Measurements from ENCODE around the gene KRT83.
"Not testable (repeated sequence)": the region's sequence is repeated elsewhere in the genome, so short reads cannot be mapped to it uniquely, and the experiment has no call there.

KRT83 gene

DNA sequence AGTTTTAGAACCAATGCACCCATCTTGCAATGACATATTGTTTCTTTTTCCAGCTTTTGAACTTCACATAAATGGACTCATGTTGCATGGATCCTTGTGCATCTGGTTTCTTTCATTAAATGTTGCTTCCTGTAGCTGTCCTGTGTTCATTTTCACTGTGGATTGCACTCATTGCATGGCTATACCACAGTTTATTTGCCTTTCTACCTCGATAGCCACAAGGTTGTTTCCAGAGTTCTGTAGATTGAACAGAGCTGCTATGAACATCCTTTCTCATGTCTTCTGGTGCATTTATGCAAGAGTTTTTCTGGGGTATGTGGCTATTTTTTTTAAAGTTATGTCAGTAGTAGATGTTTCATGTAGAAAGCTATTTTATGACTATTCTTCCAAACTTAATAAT lies 26.4 kb downstream of the KRT83 start:
- no peak overlapping the region for H3K4me3 Mint-ChIP-seq
- ATAC-seq: peak; percentile 61
- no peak for DNase-seq
- H3K4me1 Mint-ChIP-seq: no peaks in the 10 kb centered on the region
- no peaks in the 10 kb centered on the region for H3K9me3 Mint-ChIP-seq
- H3K27me3 Mint-ChIP-seq: peaks cover 31% of the 10 kb centered on the region
- no peak overlapping the region for H3K27ac Mint-ChIP-seq

DNA sequence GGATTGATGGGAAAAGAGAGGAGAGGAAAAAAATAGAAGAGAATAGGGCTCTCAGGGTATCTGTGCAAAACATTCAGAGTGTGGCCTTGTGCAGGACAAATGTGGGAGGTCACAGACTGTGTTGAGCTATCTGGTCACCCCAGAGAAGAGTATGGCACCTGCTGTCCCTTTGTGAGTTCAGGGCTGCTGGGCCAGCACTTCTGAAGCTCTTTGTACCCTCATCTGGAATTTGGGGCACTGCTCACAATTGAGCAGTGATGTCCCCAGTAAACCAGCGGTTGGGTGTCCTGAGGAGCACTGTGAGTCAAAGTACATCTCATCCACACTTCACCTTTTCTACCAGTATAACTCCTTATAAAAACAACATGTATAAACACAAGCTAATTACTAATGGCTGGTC lies 27.3 kb downstream of the KRT83 start:
- Mint-ChIP-seq H3K4me3 (no peak overlapping the region), H3K4me1 (no peaks in the 10 kb centered on the region), H3K9me3 (no peaks in the 10 kb centered on the region), H3K27ac (peak overlapping the region in 1 of 2 donors; percentile 37), H3K27me3 (peaks cover 22% of the 10 kb centered on the region)
- ATAC-seq: no peak
- DNase-seq: no peak

DNA sequence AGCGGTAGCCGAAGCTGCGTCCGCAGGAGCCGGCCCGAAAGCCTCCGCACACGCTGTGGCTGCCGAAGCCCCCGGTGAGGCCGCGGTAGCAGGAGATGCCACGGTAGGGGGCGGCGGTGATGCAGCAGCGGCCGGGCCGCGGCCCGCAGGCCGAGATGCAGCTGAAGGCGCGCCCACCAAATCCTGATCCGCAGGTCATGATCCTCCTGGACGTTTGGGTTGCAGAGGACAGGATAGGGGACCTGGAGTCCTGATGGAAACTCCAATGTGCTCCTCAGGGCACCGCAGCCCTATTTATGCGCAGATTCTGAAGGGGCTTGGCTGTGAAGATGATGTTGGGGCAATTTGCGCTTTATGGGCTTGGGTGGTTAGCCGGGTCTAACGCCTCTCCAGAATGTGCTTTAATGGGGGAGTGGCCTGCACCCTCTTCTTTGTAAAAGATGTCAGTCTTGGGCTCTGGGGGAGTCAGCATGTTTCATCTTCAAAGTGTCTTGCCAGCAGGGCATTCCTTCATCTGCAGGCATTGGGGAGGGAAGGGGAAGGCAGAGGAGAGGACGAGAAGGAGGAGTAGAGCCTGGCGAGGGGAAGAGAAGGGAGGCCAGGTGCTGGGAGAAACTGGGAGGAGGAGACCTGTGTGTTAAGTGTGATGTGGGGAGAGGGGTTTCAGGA lies 29.8 kb downstream of the KRT83 start, which contains the start of gene KRT81:
TSS of gene KRT81 (minus strand) at position 268 of the 669 bp plus-strand sequence. CDS start at position 199, 69 bp downstream.
- Mint-ChIP-seq H3K4me3 (no peak within 1 kb of the TSS), H3K9me3 (no peaks in the 10 kb centered on the region), H3K27ac (no peak within 1 kb of the TSS), H3K27me3 (peaks cover 24% of the 10 kb centered on the region), H3K4me1 (peaks cover 16% of the 10 kb centered on the region)
- no peak for ATAC-seq
- no peak for DNase-seq

DNA sequence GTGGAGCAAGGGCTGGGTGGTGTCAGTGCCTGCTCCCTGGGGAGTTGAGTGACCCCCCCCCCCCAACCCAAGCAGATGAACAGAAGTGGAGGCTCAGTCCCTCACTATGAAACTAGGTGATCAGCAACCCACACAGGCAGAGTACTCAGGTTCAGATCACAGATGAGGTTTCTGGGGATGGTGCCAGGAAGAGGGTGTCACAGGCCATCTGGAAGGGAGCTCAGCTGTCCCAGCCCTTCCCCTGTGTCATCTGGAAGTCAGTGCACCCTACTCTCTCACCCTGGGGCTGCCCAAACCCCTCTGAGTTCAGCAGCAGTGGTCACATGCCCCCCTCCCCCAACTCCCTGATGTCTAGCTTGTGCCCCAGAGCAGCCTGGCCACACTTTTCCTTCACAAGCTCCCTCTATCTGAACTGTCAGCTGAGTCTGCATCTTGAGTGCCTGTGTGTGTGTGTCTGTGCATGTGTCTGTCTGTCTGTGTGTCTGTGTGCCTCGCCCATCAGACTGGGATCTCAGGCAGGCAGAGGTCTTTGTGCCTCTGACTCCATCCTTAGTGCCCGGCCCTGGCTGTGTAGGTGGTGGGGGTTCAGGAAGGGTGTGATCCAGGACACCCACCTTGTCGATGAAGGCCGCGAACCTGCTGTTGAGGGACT lies 30.6 kb downstream of the KRT83 start:
- not testable (repeated sequence) for H3K9me3 Mint-ChIP-seq, DNase-seq, H3K4me3 Mint-ChIP-seq, H3K27ac Mint-ChIP-seq, ATAC-seq
- peaks cover 16% of the 10 kb centered on the region for H3K4me1 Mint-ChIP-seq
- H3K27me3 Mint-ChIP-seq: peaks cover 24% of the 10 kb centered on the region

DNA sequence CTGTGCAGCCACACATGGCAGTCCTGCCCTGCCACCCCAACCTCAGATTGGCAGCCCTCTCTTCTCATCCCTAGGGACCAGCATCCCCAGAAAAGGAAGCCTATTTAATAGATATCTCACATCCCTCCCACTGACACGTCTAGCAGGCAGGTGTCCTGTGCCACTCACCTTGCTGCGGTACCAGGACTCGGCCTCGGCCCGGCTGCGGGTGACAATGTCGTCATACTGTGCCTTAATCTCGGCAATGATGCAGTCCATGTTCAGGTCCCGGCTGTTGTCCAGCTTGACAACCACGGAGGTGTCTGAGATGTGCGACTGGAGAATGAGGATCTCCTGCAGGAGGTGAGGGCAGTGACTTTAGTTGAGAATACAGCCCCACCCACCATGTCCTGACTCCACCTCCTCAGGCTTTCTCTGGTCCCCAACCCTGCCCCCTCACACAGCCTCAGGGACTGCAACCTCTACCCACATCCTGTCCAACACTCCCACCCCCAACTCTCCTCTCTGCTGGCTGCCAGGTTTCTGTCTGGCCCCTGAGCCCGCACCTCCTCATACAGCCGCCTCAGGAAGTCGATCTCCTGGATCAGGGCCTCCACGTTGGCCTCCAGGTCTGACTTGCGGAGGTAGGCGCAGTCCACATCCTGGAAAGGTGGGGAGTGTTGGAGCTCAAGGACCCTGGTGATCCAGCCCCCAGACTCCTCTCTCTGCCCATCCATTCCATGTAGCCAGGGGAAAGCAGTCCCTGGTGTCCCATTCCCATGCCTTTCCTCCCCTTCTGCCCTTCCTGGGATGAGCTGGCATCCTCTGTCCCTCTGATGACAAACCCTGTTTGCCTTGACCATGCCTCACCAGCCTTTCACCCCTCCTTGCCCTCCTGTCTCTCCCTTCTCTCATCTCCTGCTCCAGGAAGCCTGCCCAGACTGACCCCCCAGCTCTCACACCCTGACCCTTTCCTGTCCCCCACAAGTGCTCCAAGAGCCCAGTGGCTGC lies 33.1 kb downstream of the KRT83 start:
- peak; percentile 86 for ATAC-seq
- Mint-ChIP-seq H3K4me1 (peaks cover 16% of the 10 kb centered on the region), H3K27me3 (peaks cover 24% of the 10 kb centered on the region), H3K27ac (peak overlapping the region; percentile 19 to 85)
- not testable (repeated sequence) for H3K4me3 Mint-ChIP-seq, DNase-seq, H3K9me3 Mint-ChIP-seq

DNA sequence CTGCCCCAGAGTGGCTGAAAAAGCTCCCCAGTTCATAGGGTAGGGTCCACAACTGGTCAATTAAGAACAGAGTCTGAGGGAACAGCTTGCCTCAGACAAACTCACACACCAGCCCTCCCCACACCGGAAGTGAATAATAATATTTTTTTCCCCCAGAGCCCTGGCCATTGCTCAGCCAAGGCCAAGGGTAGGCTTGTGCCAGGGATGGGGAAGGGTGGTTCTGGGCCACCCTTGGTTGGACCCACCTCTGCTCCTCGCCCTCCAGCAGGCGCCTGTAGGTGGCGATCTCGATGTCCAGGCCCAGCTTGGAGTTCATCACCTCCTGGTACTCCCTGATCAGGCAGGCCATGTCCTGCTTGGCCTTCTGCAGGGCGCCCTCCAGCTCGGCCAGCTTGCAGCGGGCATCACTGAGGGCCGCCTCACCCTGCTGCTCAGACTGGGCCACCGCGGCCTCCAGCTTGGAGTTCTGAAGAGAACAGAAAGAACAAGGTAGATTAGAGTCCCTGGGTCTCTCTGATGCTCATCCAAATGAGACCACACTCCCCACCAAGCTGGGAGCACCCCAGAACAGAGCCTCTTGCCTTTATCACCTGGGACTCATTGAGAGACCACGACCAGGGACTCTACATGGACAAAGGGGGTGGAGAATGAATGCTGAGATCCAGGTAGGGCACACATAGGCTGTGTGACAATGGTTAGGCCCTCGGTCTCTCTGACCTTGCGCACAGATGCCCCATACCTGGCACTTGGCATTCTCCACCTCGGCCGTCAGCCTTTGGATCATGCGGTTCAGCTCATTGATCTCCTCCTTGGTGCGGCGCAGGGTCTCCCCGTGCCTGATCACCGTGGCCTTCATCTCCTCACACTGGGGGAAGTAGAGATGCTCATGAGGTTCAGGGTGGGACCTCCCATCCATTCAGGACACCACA lies 34.1 kb downstream of the KRT83 start:
- Mint-ChIP-seq H3K27me3 (peaks cover 33% of the 10 kb centered on the region), H3K4me1 (peaks cover 16% of the 10 kb centered on the region), H3K27ac (peak overlapping the region in 1 of 2 donors; percentile 43)
- not testable (repeated sequence) for H3K4me3 Mint-ChIP-seq, ATAC-seq, DNase-seq, H3K9me3 Mint-ChIP-seq

DNA sequence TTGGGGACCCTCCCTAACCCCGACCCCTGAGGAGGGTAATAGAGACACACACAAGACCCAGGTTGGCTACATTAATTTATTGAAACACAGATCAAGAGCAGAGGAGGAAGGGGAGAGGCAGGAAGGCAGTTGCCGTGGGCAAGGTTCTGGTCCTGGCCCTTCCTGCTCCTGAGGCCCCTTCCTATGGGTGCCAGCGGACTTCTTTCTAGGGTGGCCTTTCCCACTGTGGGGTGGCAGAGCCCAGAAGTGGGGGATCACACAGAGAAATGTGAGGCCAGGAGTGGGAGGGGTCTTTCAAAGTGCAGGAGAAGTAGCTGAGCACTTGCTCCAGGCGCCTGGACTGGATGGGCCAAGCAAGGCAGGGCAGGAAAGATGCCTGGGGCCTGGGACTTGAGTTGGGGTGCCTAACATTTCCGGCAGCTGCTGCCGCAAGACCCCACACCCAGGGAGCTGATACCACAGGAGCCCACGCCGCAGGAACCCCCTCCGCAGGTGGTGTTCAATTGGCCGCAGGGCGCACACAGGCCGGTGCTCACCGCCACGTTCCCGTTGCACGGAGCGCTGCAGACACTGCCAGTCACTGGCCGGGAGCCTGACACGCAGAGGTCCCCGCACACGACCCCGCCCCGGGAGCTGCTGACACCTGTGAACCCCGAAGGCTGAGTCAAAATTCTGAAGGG lies 35.2 kb downstream of the KRT83 start:
- Mint-ChIP-seq H3K27ac (no peak overlapping the region), H3K27me3 (peaks cover 26% of the 10 kb centered on the region), H3K4me1 (peaks cover 16% of the 10 kb centered on the region), H3K9me3 (no peaks in the 10 kb centered on the region), H3K4me3 (no peak overlapping the region)
- ATAC-seq (no peak), DNase-seq (no peak)

DNA sequence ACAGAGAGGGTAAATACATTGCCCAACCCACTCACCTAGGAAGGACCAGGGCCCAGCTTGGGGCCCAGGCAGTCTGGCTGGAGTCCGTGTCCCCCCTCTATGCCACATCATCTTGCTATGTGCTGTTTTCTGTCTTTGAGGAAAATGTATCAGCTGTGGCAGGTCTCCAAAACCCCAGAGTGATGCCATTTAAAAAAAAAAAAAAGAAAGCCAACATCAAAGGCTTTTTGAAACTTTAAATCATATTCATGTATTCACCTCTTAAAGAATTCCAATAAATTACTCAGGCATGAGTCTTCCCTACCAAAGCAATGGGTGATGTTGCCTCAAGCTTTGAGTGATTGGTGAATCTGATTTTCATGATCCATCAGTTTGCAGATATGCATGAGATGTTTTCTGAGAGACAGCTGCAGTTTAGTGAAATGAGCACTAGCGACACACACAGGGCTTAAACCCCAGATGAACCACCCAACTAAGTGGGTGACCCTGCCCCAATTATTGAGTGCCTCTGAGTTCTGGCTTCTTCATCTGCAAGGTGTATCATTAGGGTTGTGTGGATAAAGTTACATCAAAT lies 35.9 kb downstream of the KRT83 start:
- ATAC-seq (no peak), DNase-seq (no peak)
- Mint-ChIP-seq H3K4me3 (no peak overlapping the region), H3K4me1 (peaks cover 17% of the 10 kb centered on the region), H3K27me3 (peaks cover 26% of the 10 kb centered on the region), H3K27ac (no peak overlapping the region), H3K9me3 (no peaks in the 10 kb centered on the region)

DNA sequence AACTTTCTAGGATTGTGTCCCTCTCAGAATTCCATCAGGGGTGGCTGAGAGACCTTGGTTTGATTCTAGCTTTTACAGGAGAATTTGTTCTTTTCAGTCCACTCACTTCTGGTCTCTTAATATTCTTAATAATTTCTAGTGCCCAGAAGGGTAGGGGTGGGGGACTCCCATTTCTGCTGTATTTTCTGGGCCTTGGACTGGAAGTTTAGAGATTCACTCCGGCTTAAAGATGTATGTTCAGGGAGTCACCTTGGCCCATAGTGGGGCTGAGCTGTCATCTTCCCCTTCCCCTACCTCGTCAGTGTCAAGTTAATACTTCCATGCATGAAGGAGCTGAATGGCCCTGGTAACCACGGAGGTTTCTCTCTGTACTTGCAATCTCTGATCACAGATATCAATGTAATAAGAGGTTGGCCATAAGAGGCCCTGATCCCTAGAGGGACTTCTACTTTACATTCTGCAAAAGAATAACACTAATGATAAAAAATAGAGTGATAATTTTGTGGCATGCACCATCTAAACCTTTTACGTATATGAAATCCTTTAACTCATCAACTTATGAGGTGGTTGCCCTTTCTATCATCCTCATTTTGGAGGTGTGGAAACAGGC lies 36.5 kb downstream of the KRT83 start:
- H3K27me3 Mint-ChIP-seq: peaks cover 32% of the 10 kb centered on the region
- no peak overlapping the region for H3K4me3 Mint-ChIP-seq
- no peaks in the 10 kb centered on the region for H3K9me3 Mint-ChIP-seq
- H3K4me1 Mint-ChIP-seq: peaks cover 23% of the 10 kb centered on the region
- ATAC-seq (no peak), DNase-seq (no peak)
- H3K27ac Mint-ChIP-seq: peak overlapping the region in 1 of 2 donors; percentile 7

DNA sequence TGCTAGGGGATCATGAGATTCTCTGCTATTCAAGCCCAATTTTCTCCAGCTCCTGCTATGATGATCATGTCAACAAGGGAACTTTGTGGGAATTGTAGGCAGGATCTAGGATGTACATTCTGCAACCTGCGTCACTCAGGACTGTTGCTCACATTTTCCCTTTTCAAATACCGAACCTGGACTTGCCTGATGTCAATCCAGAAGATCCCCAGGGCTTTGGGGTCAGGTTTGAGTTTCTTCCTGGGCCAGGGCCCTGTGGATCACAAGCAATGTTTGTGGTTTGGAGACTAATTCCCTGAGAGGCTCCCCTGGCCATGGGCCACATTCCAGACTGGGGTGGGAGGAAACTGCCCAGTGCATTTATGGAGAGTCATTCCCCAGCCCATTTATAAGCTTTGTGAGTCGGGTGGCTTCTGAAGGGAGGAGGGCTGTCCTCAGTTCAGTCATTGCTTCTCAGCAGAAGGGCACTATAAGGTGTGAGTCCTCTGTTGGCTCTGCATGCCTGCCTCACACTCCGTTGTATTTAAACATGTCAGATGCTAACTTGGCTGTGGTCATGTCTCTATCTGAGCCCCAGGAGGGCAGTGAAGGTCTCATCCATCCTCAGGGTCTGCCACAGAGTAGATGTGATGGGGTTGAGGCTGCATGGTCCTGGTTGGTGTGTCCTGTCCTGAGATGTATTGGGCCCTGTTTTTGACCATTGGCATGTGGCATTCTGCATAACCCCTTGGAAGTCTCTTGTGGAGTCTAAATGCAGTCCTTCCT lies 40.2 kb downstream of the KRT83 start:
- peaks cover 21% of the 10 kb centered on the region for H3K4me1 Mint-ChIP-seq
- ATAC-seq (no peak), DNase-seq (no peak)
- peaks cover 46% of the 10 kb centered on the region for H3K27me3 Mint-ChIP-seq
- H3K27ac Mint-ChIP-seq: no peak overlapping the region
- no peaks in the 10 kb centered on the region for H3K9me3 Mint-ChIP-seq
- no peak overlapping the region for H3K4me3 Mint-ChIP-seq

DNA sequence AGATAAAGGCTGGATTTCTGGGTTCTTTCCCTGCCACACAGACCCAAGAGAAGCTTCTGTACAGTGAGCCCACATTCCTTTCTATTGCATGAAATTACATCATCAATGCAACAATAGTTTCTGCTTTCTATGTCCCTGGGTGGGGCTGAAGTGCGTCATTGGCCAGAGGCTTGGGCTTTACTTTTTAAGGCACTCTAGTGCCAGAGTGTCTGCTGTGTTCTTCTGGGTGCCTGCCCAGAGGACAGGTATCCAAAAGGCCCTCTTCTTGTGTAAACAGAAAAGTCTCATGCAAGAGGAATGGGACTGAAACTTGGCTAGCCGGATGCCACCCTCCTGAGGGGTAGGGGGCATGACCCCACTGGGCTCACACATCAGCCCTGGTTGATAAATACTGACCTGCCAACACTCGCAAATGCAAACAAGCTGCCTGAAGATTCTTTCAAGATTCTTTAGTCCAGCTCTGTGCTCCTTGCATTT lies 40.8 kb downstream of the KRT83 start:
- H3K27ac Mint-ChIP-seq: peak overlapping the region; percentile 66 to 88
- H3K9me3 Mint-ChIP-seq: no peaks in the 10 kb centered on the region
- H3K27me3 Mint-ChIP-seq: peaks cover 51% of the 10 kb centered on the region
- no peak for DNase-seq
- H3K4me3 Mint-ChIP-seq: no peak overlapping the region
- ATAC-seq: no peak
- peaks cover 21% of the 10 kb centered on the region for H3K4me1 Mint-ChIP-seq

DNA sequence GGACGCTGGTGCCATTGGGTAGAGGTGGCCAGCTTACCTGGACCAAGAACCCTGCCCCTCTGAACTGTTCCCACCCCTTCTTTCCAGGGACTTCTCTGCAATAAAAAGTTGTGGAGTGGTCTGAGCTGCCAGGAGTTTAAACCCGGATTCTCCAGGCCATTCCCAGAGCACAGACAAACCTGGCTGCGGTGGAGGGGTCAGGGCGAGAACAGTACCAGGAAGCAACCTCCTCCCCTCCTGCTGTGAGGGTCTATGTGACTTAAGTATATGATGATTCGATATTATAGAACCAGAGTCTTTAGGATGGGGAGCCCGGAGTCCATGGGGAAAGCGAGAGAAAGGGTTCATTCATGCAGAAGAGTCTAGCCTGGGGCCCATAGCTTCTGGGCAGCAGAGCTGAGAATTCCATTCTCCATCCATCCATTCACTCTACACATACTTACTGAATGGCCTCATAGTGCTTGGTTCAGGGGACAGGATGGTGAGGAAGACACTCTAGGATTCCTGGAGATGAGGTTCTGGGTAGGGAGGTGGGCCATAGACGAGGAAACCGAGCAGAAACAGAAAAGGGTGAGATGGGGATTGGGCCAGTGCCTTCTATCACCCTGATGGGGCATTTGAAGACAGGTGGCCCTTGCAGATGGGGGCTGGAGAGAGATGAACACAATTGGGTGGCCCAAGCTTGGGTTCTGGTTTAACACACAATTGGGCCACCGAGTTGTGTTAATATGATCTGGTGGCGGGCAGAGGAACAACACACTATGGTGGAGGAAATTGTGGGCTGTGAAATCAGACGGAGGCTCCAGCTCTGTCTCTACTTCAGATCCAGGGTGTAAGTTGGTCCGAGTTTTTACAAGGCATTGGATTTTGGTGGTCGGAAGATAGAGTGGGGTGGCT lies 41.5 kb downstream of the KRT83 start:
- H3K9me3 Mint-ChIP-seq: no peaks in the 10 kb centered on the region
- peaks cover 21% of the 10 kb centered on the region for H3K4me1 Mint-ChIP-seq
- ATAC-seq (no peak), DNase-seq (no peak)
- no peak overlapping the region for H3K4me3 Mint-ChIP-seq
- peak overlapping the region; percentile 66 to 88 for H3K27ac Mint-ChIP-seq
- peaks cover 58% of the 10 kb centered on the region for H3K27me3 Mint-ChIP-seq
